Trophoblast cell (in vitro differentiated cells and primary cell): ENCODE data around the gene BRD9.

ENCODE experiments used
- DNase-seq, 2 donors: peaks; one replicate each; pipeline ENCODE4 v3.0.0-alpha.2; 2016
- H2AFZ ChIP-seq: 2 replicates; pipeline ENCODE4 v1.6.1; 2013; ENCODE audit warnings: low read length, moderate library complexity, mild to moderate bottlenecking; ENCODE audit not compliant: insufficient read depth, poor library complexity
- H2AK5ac ChIP-seq: 2 replicates; pipeline ENCODE4 v1.6.1; 2013; ENCODE audit warnings: mild to moderate bottlenecking, low read length
- H2BK120ac ChIP-seq: 2 replicates; pipeline ENCODE4 v1.6.1; 2013; ENCODE audit warnings: low read length, mild to moderate bottlenecking, moderate library complexity; ENCODE audit not compliant: insufficient read depth, poor library complexity
- H2BK12ac ChIP-seq: 2 replicates; pipeline ENCODE4 v1.6.1; 2013; ENCODE audit warnings: mild to moderate bottlenecking, low read length, moderate library complexity
- H2BK5ac ChIP-seq: 2 replicates; pipeline ENCODE4 v1.6.1; 2013; ENCODE audit warnings: low read length, low read depth, moderate library complexity, mild to moderate bottlenecking; ENCODE audit not compliant: poor library complexity
- H3K14ac ChIP-seq: 2 replicates; pipeline ENCODE4 v1.6.1; 2013; ENCODE audit warnings: mild to moderate bottlenecking, low read length
- H3K18ac ChIP-seq: 2 replicates; pipeline ENCODE4 v1.6.1; 2013; ENCODE audit warnings: mild to moderate bottlenecking, low read length
- H3K23ac ChIP-seq: 2 replicates; pipeline ENCODE4 v1.6.1; 2013; ENCODE audit warnings: low read length
- H3K27ac ChIP-seq: 2 replicates; pipeline ENCODE4 v1.5.1; 2013; ENCODE audit warnings: low read depth, mild to moderate bottlenecking, inconsistent platforms, low read length, moderate library complexity
- H3K27me3 ChIP-seq: 2 replicates; pipeline ENCODE4 v1.6.1; 2013; ENCODE audit warnings: inconsistent platforms, mild to moderate bottlenecking, low read length, moderate library complexity; ENCODE audit not compliant: insufficient read depth
- H3K36me3 ChIP-seq, 2 experiments: 1 replicate in 1 of 2; 2 replicates in 1 of 2; pipeline ENCODE4 v1.6.1; 2013; ENCODE audit warnings: low read length in 2 of 2, mild to moderate bottlenecking in 2 of 2, moderate library complexity in 1 of 2; ENCODE audit not compliant: insufficient read depth in 2 of 2, control insufficient read depth in 1 of 2
- H3K4ac ChIP-seq: 2 replicates; pipeline ENCODE4 v1.6.1; 2013; ENCODE audit warnings: low read depth, mild to moderate bottlenecking, low read length, moderate library complexity
- H3K4me1 ChIP-seq, 2 experiments: 1 replicate in 1 of 2; 2 replicates in 1 of 2; pipeline ENCODE4 v1.6.1; 2013; ENCODE audit warnings: low read length in 2 of 2, mild to moderate bottlenecking in 2 of 2, moderate library complexity in 1 of 2; ENCODE audit not compliant: insufficient read depth in 2 of 2, control insufficient read depth in 1 of 2
- H3K4me2 ChIP-seq: 2 replicates; pipeline ENCODE4 v1.6.1; 2013; ENCODE audit warnings: inconsistent platforms, mild to moderate bottlenecking, low read length, moderate library complexity
- H3K4me3 ChIP-seq: 2 replicates; pipeline ENCODE4 v1.5.1; 2013; ENCODE audit warnings: mild to moderate bottlenecking, low read depth, low read length, inconsistent platforms
- H3K79me1 ChIP-seq: one replicate; pipeline ENCODE4 v1.6.1; 2013; ENCODE audit warnings: low read length
- H3K79me2 ChIP-seq: 2 replicates; pipeline ENCODE4 v1.6.1; 2013; ENCODE audit warnings: low read length, mild to moderate bottlenecking; ENCODE audit not compliant: control insufficient read depth, insufficient read depth, poor library complexity
- H3K9ac ChIP-seq: 2 replicates; pipeline ENCODE4 v1.6.1; 2013; ENCODE audit warnings: mild to moderate bottlenecking, low read length
- H3K9me3 ChIP-seq: 2 replicates; pipeline ENCODE4 v1.6.1; 2013; ENCODE audit warnings: low read depth, mild to moderate bottlenecking, control low read depth, inconsistent platforms, low read length; ENCODE audit not compliant: insufficient read depth
- H4K12ac ChIP-seq: 2 replicates; pipeline ENCODE4 v1.6.1; 2013; ENCODE audit warnings: low read depth, mild to moderate bottlenecking, low read length, moderate library complexity
- H4K8ac ChIP-seq: 2 replicates; pipeline ENCODE4 v1.6.1; 2013; ENCODE audit warnings: low read depth, mild to moderate bottlenecking, low read length, moderate library complexity
- H4K91ac ChIP-seq: one replicate; pipeline ENCODE4 v1.6.1; 2013; ENCODE audit warnings: low read depth, mild to moderate bottlenecking, low read length, moderate library complexity
- WGBS: extraction: QIAGEN DNeasy Blood & Tissue Kit; methylation state at CpG from one replicate; pipeline ENCODE4 v1.1.7; 2013; ENCODE audit warnings: missing lambda C conversion rate; ENCODE audit not compliant: insufficient read length, insufficient coverage; ENCODE audit errors: extremely low coverage; 5-methylcytosine and 5-hydroxymethylcytosine counted together

BRD9 gene

GRCh38 chr5:856531-857425 lies 35.8 kb downstream of the BRD9 start:
- DNase-seq = no peak
- Histone ChIP-seq H3K14ac (no peak overlapping the region), H3K4ac (no peak overlapping the region), H3K4me2 (no peak overlapping the region), H3K9ac (no peak overlapping the region), H2BK120ac (no peak overlapping the region), H2AK5ac (no peak overlapping the region), H2BK5ac (no peak overlapping the region), H3K4me1 (no peaks in the 10 kb centered on the region), H3K27me3 (no peaks in the 10 kb centered on the region), H4K8ac (no peak overlapping the region), H3K36me3 (peaks cover 0 to 9% of the 10 kb centered on the region in 2 experiments), H4K12ac (no peak overlapping the region), H3K9me3 (peaks cover 5% of the 10 kb centered on the region), H3K79me1 (no peaks in the 10 kb centered on the region), H2AFZ (no peak overlapping the region), H3K18ac (no peak overlapping the region), H2BK12ac (no peak overlapping the region), H3K79me2 (no peaks in the 10 kb centered on the region), H3K23ac (peak overlapping the region; percentile 85), H3K4me3 (peak overlapping the region; percentile 55), H4K91ac (no peak overlapping the region), H3K27ac (no peak overlapping the region)
- WGBS = 100% methylated on average over 5 of the region's 16 CpGs

GRCh38 chr5:855771-856530 lies 36.6 kb downstream of the BRD9 start:
- H4K8ac ChIP-seq = no peak overlapping the region
- H3K4ac ChIP-seq = no peak overlapping the region
- no peak overlapping the region for H3K18ac ChIP-seq
- no peak overlapping the region for H4K12ac ChIP-seq
- no peak overlapping the region for H4K91ac ChIP-seq
- no peak overlapping the region for H2BK5ac ChIP-seq
- H3K79me2 ChIP-seq = no peaks in the 10 kb centered on the region
- WGBS = 100% methylated on average over 3 of the region's 21 CpGs
- H2BK12ac ChIP-seq = no peak overlapping the region
- no peak overlapping the region for H2AK5ac ChIP-seq
- no peak overlapping the region for H3K23ac ChIP-seq
- H3K4me2 ChIP-seq = no peak overlapping the region
- H2BK120ac ChIP-seq = no peak overlapping the region
- peaks cover 3% of the 10 kb centered on the region for H3K9me3 ChIP-seq
- no peaks in the 10 kb centered on the region for H3K79me1 ChIP-seq
- H3K27ac ChIP-seq = no peak overlapping the region
- no peak overlapping the region for H2AFZ ChIP-seq
- H3K4me3 ChIP-seq = peak overlapping the region; percentile 55
- peaks cover 0 to 9% of the 10 kb centered on the region in 2 experiments for H3K36me3 ChIP-seq
- no peak overlapping the region for H3K14ac ChIP-seq
- H3K9ac ChIP-seq = no peak overlapping the region
- peak in 1 of 2 donors; percentile 16 for DNase-seq
- H3K4me1 ChIP-seq = peaks cover 0 to 1% of the 10 kb centered on the region in 2 experiments
- H3K27me3 ChIP-seq = no peaks in the 10 kb centered on the region

GRCh38 chr5:854966-855743 lies 37.4 kb downstream of the BRD9 start:
- H3K79me1 ChIP-seq = no peaks in the 10 kb centered on the region
- no peak overlapping the region for H2BK5ac ChIP-seq
- no peak overlapping the region for H4K91ac ChIP-seq
- no peak overlapping the region for H2AFZ ChIP-seq
- no CpG with 5 or more reads among the region's 32 CpGs for WGBS
- H3K27ac ChIP-seq = no peak overlapping the region
- H3K4me1 ChIP-seq = peaks cover 3 to 8% of the 10 kb centered on the region in 2 experiments
- no peak overlapping the region for H4K8ac ChIP-seq
- H3K36me3 ChIP-seq = peaks cover 0 to 8% of the 10 kb centered on the region in 2 experiments
- no peak overlapping the region for H3K4ac ChIP-seq
- H2AK5ac ChIP-seq = no peak overlapping the region
- DNase-seq = no peak
- no peak overlapping the region for H3K23ac ChIP-seq
- H2BK12ac ChIP-seq = no peak overlapping the region
- H2BK120ac ChIP-seq = no peak overlapping the region
- no peak overlapping the region for H3K4me3 ChIP-seq
- H3K9ac ChIP-seq = no peak overlapping the region
- H3K18ac ChIP-seq = no peak overlapping the region
- H3K14ac ChIP-seq = no peak overlapping the region
- no peak overlapping the region for H4K12ac ChIP-seq
- no peak overlapping the region for H3K4me2 ChIP-seq
- H3K79me2 ChIP-seq = no peaks in the 10 kb centered on the region
- H3K27me3 ChIP-seq = no peaks in the 10 kb centered on the region
- H3K9me3 ChIP-seq = peaks cover 3% of the 10 kb centered on the region

- H3K4me2 ChIP-seq = no peak overlapping the region
- peaks cover 0 to 3% of the 10 kb centered on the region in 2 experiments for H3K36me3 ChIP-seq
- no peak overlapping the region for H2BK5ac ChIP-seq
- H3K14ac ChIP-seq = no peak overlapping the region
- H3K4ac ChIP-seq = no peak overlapping the region
- no peak overlapping the region for H4K12ac ChIP-seq
- H3K79me2 ChIP-seq = no peaks in the 10 kb centered on the region
- H3K79me1 ChIP-seq = no peaks in the 10 kb centered on the region
- H2BK12ac ChIP-seq = no peak overlapping the region
- no peak overlapping the region for H2AK5ac ChIP-seq
- no peak overlapping the region for H4K91ac ChIP-seq
- no peaks in the 10 kb centered on the region for H3K27me3 ChIP-seq
- no peak overlapping the region for H3K23ac ChIP-seq
- peaks cover 3 to 11% of the 10 kb centered on the region in 2 experiments for H3K4me1 ChIP-seq
- H3K27ac ChIP-seq = no peak overlapping the region
- H3K9me3 ChIP-seq = peaks cover 3% of the 10 kb centered on the region
- H2AFZ ChIP-seq = no peak overlapping the region
- no peak for DNase-seq
- H4K8ac ChIP-seq = no peak overlapping the region
- H2BK120ac ChIP-seq = no peak overlapping the region
- H3K9ac ChIP-seq = no peak overlapping the region
- WGBS = no CpG with 5 or more reads among the region's 13 CpGs
- H3K18ac ChIP-seq = no peak overlapping the region
- H3K4me3 ChIP-seq = no peak overlapping the region
These were observed 38.4 kb downstream of the BRD9 start for GRCh38 chr5:854217-854616.
